Activated gamma-delta T cell treated with Interleukin-2 at 50 U/mL for 16 hours (primary cell): ENCODE data around the gene KCNA10.

Experiments
- DNase-seq: peaks from one replicate; pipeline ENCODE4 v3.0.0-alpha.2; 2020

The KCNA10 gene

GRCh38 chr1:110476028-110476765 lies 42.8 kb downstream of the KCNA10 start:
- no peak for DNase-seq

GRCh38 chr1:110475362-110476027 lies 43.5 kb downstream of the KCNA10 start:
- no peak for DNase-seq

GRCh38 chr1:110474444-110474843 lies 44.5 kb downstream of the KCNA10 start:
- no peak for DNase-seq

GRCh38 chr1:110472546-110472945 lies 46.4 kb downstream of the KCNA10 start:
- DNase-seq = no peak

- DNase-seq = no peak
Measured at GRCh38 chr1:110471131-110471530, 47.8 kb downstream of the KCNA10 start.
